GM19351 (cell line): ENCODE measurements around the gene NDRG2.
A peak's percentile ranks its signal among the peaks of the same experiment; 100 is the strongest.

ENCODE experiments used
- ATAC-seq: cut with Tn5 transposase; IDR thresholded peaks from one replicate; pipeline ENCODE4 v1.9.1; 2021; ENCODE audit warnings: mild to moderate bottlenecking, moderate library complexity; ENCODE audit not compliant: unreplicated experiment

The NDRG2 gene

GRCh38 chr14:21024585-21025370, at the start of gene NDRG2:
TSS of gene NDRG2 (minus strand) at chr14:21025061. CDS start at chr14:21023315, 1,746 bp downstream.
- ATAC-seq, result no peak

DNA sequence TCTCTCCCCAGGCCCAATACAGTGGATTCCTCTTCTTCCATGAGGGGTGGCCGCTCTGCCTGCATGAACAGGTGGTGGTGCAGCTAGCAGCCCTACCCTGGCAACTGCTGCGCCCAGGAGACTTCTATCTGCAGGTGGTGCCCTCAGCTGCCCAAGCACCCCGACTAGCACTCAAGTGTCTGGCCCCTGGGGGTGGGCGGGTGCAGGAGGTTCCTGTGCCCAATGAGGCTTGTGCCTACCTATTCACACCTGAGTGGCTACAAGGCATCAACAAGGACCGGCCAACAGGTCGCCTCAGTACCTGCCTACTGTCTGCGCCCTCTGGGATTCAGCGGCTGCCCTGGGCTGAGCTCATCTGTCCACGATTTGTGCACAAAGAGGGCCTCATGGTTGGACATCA, 49.1 kb upstream of the NDRG2 start:
- ATAC-seq, result no peak

GRCh38 chr14:21072781-21073339, 48.0 kb upstream of the NDRG2 start:
- no peak for ATAC-seq

GRCh38 chr14:21072031-21072473, 47.2 kb upstream of the NDRG2 start:
- ATAC-seq, result no peak

- peak; percentile 64 for ATAC-seq
These were observed 46.6 kb upstream of the NDRG2 start for GRCh38 chr14:21071225-21072030.

- ATAC-seq, result peak; percentile 18
These were observed 45.9 kb upstream of the NDRG2 start for GRCh38 chr14:21070610-21071224.

- ATAC-seq, result no peak
These were observed 45.3 kb upstream of the NDRG2 start, which contains the start of gene ARHGEF40 for GRCh38 chr14:21070083-21070609. TSS of gene ARHGEF40 (plus strand) at chr14:21070304. CDS start at chr14:21070397, 93 bp downstream.

- no peak for ATAC-seq
These were observed 44.7 kb upstream of the NDRG2 start for GRCh38 chr14:21069388-21070082.

DNA sequence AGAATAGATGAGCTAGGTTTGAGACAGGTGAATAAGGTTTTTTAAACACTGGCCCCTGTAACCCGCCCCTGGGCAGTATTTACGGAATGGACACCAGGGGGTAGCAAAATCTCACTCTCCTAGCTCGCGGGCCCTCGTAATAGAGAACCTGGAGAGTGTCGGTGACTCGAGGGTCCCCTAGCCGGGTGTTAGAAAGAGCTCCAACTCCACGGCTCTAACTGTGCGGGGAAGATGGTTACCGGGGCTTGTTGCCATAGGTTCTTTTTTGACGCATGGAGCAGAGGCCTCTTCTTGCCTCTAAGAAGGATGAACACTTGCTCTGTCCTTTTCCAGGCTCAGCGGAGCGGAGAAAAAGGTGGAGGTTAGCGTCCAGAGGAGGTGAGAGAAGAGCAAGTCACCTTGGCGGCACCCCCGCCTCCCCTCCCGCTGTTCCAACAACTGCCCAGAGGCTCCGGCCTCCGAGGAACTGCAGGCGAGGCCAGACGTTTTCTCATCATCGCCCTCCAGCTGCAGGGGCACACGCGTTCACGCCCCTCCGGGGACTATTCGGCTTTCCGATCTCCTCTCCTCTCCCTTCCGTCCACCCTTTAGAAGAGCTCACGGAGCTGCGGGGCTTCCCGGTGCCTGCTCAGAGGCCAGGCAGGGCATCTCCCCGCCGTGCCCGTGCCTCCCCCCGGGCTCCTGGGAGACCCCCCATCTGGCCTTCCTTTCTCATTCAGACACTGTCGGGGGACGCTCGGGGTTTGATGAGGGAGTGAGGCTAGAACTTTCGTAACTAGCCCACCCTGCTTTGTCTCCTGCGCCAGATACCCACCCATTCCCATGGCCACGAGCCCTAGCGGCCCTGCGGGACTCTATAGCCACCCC, 43.9 kb upstream of the NDRG2 start:
- no peak for ATAC-seq

- no peak for ATAC-seq
These were observed 42.1 kb upstream of the NDRG2 start for GRCh38 chr14:21066882-21067502.

DNA sequence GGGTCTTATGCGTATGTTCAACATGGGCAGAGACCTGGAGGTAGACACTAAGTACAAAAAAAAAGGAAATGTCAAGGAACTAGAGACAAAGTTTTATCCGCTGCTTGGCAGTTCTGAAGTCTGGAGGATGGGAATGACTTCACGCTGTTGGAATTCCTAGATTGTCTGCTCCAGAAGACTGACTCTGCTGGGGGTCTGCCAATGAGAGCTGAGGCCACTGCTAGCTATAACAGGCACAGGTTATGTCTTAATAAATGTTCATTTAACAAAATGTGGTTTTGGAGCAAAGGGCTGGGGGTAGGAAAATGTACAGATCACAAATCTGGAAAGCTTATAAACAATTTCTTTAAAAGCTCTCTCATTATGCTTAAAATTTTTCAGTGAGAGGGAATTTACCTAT, 38.6 kb upstream of the NDRG2 start:
- ATAC-seq, result no peak

DNA sequence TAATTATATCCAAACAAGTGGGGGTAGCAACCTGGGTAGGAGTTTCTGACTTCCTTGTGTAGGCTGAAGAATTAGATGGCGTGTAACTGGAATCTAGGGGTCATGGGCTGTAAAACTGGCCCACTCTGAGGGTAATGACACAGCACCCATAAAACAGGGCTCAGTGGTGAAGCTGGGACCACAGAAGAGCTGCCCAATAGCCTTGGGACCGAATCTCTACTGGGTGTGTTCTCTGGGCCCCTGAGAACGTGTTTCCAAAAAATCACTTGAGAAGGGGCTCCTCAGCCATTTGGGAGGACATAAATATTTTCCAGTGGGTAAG, 36.4 kb upstream of the NDRG2 start:
- ATAC-seq, result no peak

- no peak for ATAC-seq
These were observed 35.9 kb upstream of the NDRG2 start for GRCh38 chr14:21060614-21061346.

GRCh38 chr14:21059842-21060613, 35.2 kb upstream of the NDRG2 start:
- ATAC-seq, result no peak

GRCh38 chr14:21058903-21059302, 34.0 kb upstream of the NDRG2 start:
- no peak for ATAC-seq

DNA sequence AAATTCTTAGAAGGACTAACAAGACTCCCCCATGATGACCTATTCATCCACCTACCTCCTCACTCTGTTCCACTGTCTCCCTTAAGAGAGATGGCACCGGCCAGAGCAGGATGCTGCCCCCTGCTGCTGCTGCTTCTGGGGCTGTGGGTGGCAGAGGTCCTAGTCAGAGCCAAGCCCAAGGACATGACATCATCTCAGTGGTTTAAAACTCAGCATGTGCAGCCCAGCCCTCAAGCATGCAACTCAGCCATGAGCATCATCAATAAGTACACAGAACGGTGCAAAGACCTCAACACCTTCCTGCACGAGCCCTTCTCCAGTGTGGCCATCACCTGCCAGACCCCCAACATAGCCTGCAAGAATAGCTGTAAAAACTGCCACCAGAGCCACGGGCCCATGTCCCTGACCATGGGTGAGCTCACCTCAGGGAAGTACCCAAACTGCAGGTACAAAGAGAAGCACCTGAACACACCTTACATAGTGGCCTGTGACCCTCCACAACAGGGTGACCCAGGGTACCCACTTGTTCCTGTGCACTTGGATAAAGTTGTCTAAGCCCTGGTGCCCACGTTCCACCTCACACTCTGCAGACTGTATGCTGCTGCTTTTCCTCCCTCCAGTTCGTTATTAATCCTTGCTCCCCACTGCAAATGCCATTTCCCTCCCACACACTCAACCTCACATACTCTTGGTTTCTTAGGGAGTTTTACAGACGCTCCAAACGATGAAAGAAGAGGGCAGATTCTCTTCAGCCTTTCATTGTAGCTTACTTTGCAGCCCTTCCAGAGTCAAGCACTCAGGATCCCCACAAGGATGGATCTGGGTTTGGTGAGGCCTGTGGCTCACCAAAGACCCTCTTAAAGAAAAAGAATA, 33.2 kb upstream of the NDRG2 start, which contains the start of gene RNASE8:
Gene RNASE8, plus strand, starts transcription at position 20 of the 873 bp plus-strand sequence. Its CDS starts 71 bp downstream, at position 91.
- no peak for ATAC-seq
